ENCODE data around the gene RABGGTA.

RABGGTA gene

GRCh38 chr14:24279301-24280186 lies 8.1 kb upstream of the RABGGTA start:
- DNase-seq (ENCODE audit: low spot score), result peak; percentile 62

- DNase-seq (ENCODE audit: low spot score), result no peak
Observed at GRCh38 chr14:24278424-24278823, 7.0 kb upstream of the RABGGTA start.

- no peak for DNase-seq (ENCODE audit: low spot score)
Observed at GRCh38 chr14:24277606-24278321, 6.4 kb upstream of the RABGGTA start.

GRCh38 chr14:24277071-24277470 lies 5.7 kb upstream of the RABGGTA start:
- no peak for DNase-seq (ENCODE audit: low spot score)

- no peak for DNase-seq (ENCODE audit: low spot score)
Observed at GRCh38 chr14:24274101-24274543, 2.7 kb upstream of the RABGGTA start.

GRCh38 chr14:24273422-24273998 lies 2.1 kb upstream of the RABGGTA start:
- DNase-seq (ENCODE audit: low spot score), result no peak

- DNase-seq (ENCODE audit: low spot score), result no peak
Observed at GRCh38 chr14:24272467-24272866, 1.1 kb upstream of the RABGGTA start.

- no peak for DNase-seq (ENCODE audit: low spot score)
Observed at GRCh38 chr14:24271834-24272263, 452 bp upstream of the RABGGTA start.

- no peak for DNase-seq (ENCODE audit: low spot score)
Observed at GRCh38 chr14:24270537-24271133, 762 bp downstream of the RABGGTA start.

GRCh38 chr14:24269910-24270536 lies 1.4 kb downstream of the RABGGTA start:
- no peak for DNase-seq (ENCODE audit: low spot score)

GRCh38 chr14:24269368-24269767 lies 2.0 kb downstream of the RABGGTA start:
- no peak for DNase-seq (ENCODE audit: low spot score)

- no peak for DNase-seq (ENCODE audit: low spot score)
Observed at GRCh38 chr14:24268225-24268624, 3.2 kb downstream of the RABGGTA start.

GRCh38 chr14:24267516-24267915 lies 3.9 kb downstream of the RABGGTA start:
- no peak for DNase-seq (ENCODE audit: low spot score)

GRCh38 chr14:24266344-24267244 lies 4.8 kb downstream of the RABGGTA start:
- DNase-seq (ENCODE audit: low spot score), result no peak

GRCh38 chr14:24264298-24264697 lies 7.1 kb downstream of the RABGGTA start:
- no peak for DNase-seq (ENCODE audit: low spot score)

GRCh38 chr14:24263848-24264247 lies 7.5 kb downstream of the RABGGTA start:
- DNase-seq (ENCODE audit: low spot score), result no peak

GRCh38 chr14:24262821-24263733 lies 8.3 kb downstream of the RABGGTA start, which contains the start of gene TGM1:
Gene TGM1 (minus strand): TSS chr14:24263177. CDS start chr14:24262352, 825 bp downstream.
- no peak for DNase-seq (ENCODE audit: low spot score)

- DNase-seq (ENCODE audit: low spot score), result no peak
Observed at GRCh38 chr14:24261969-24262327, 9.4 kb downstream of the RABGGTA start.

- DNase-seq (ENCODE audit: low spot score), result no peak
Observed at GRCh38 chr14:24261256-24261968, 10.0 kb downstream of the RABGGTA start.

All from putamen (tissue), 1 donor.